ENCODE data around the gene RTP1.
"Not testable (repeated sequence)": the region's sequence is repeated elsewhere in the genome, so short reads cannot be mapped to it uniquely, and the experiment has no call there.

RTP1 gene

GRCh38 chr3:187237741-187238140, 40.5 kb downstream of the RTP1 start:
- DNase-seq (ENCODE audit: extremely low read depth in 1 of 2, low read depth in 1 of 2): no peak

GRCh38 chr3:187238239-187238638, 41.0 kb downstream of the RTP1 start:
- DNase-seq (ENCODE audit: extremely low read depth in 1 of 2, low read depth in 1 of 2): no peak

GRCh38 chr3:187238835-187239234, 41.5 kb downstream of the RTP1 start:
- DNase-seq (ENCODE audit: extremely low read depth in 1 of 2, low read depth in 1 of 2): not testable (repeated sequence)

GRCh38 chr3:187242435-187242834, 45.1 kb downstream of the RTP1 start:
- DNase-seq (ENCODE audit: extremely low read depth in 1 of 2, low read depth in 1 of 2): no peak

- no peak for DNase-seq (ENCODE audit: extremely low read depth in 1 of 2, low read depth in 1 of 2)
Measured at GRCh38 chr3:187242900-187243299, 45.6 kb downstream of the RTP1 start.

GRCh38 chr3:187243933-187244524, 46.7 kb downstream of the RTP1 start:
- no peak for DNase-seq (ENCODE audit: extremely low read depth in 1 of 2, low read depth in 1 of 2)

- no peak for DNase-seq (ENCODE audit: extremely low read depth in 1 of 2, low read depth in 1 of 2)
Measured at GRCh38 chr3:187247398-187247797, 50.1 kb downstream of the RTP1 start.
